HTR-8/SVneo (cell line): ENCODE data around the gene FER.

Experiments
- DNase-seq: peaks from one replicate; pipeline ENCODE4 v3.0.0; 2011; ENCODE audit warnings: low spot score, mixed read lengths; ENCODE audit not compliant: insufficient read length
- FAIRE-seq: peaks from 2 replicates; lab custom pipeline; 2011; peaks lifted over from hg19 to GRCh38; lab: Jason Lieb, UNC

The FER gene

GRCh38 chr5:109078448-109078847 is 330.8 kb downstream of the FER start:
- FAIRE-seq (no peak), DNase-seq (no peak)

- FAIRE-seq, result no peak
- DNase-seq, result no peak
These were observed 332.8 kb downstream of the FER start for GRCh38 chr5:109080481-109080880.

GRCh38 chr5:109080896-109081295 is 333.2 kb downstream of the FER start:
- DNase-seq (no peak), FAIRE-seq (no peak)

DNA sequence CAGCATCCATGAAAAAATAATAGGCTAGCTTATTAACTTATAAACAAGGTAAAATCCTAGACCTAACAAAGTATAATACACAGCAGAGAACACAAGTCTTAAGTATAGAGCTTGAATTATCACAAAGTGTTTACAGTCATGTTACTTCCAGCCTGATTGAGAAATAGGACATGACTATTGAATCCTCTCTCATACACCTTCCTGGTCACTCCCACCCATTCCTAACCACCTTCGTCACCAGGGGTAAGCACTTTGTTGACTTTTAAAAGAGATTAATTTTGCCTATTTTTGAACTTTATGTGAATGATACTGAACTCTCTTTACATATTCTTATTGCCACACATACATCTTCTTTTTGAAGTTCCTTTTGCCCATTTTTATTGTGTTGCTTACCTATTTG is 336.2 kb downstream of the FER start:
- no peak for FAIRE-seq
- DNase-seq, result no peak

DNA sequence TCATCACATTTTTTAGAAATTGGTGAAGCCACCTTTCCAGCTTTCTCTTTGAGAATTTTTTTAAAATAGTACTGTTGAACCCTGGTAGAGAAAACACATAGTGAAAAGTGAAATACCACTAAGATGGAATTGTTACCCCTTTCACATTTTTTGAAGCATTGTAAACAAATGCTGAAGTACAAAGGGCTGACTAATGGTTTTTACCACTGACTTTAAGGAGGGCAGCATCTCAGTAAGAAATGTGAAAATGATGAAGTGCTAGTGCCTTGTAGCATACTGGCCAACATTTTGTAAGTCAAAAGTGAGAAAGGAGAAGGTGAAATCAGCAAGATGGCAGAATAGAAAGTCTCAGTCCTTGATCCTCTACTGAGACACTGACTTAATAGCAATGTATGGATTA is 341.5 kb downstream of the FER start:
- no peak for DNase-seq
- FAIRE-seq, result no peak

GRCh38 chr5:109099081-109099480 is 351.4 kb downstream of the FER start:
- DNase-seq (no peak), FAIRE-seq (no peak)

GRCh38 chr5:109100971-109101370 is 353.3 kb downstream of the FER start:
- DNase-seq (no peak), FAIRE-seq (no peak)

- no peak for DNase-seq
- FAIRE-seq, result no peak
These were observed 354.5 kb downstream of the FER start for GRCh38 chr5:109102096-109102690.

DNA sequence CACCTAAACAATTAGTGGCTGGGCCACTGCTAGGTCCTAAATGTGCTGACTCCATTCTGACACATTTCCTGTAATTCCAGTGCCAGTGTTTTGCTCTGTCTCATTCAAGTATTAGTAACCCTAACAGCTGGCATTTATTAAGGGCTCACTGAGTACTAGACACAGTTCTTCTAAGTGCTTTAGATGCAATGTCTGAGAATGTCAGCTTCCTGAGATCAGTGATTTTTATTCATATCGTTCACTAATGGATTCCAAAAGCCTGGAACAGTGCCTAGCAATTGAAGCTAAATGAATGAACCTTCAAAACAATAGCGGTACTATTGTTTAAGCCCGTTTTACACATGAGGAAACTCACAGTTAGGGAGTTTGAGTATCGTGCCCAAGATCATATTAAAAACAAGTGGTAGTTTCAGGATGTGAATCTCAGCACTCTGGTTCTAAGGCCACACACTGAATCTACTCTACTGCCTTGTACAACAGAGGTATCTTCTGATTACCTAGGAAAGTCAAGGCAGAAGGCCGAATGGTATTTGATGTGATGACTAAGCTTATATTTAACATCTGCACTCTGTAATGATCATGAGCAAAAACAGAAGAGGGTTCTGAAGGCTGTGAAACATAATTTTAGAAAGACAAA is 358.1 kb downstream of the FER start:
- DNase-seq (peak; percentile 5), FAIRE-seq (no peak)

DNA sequence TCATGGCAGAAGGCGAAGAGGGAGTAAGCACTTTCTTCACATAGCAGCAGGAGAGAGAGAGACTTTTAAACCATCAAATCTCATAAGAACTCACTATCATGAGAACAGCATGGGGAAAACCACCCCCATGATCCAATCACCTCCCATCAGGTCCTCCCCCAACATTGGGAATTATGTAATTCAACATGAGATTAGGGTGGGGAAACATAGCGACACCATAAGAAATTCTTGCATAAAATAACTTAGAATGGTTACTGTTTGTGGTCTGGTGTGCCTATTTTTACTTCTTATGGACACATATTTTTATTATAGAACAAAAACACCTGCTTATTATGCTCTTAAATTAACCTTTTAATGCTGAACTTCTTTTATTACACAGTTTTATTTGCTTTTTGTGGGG is 364.0 kb downstream of the FER start:
- no peak for FAIRE-seq
- DNase-seq, result no peak

DNA sequence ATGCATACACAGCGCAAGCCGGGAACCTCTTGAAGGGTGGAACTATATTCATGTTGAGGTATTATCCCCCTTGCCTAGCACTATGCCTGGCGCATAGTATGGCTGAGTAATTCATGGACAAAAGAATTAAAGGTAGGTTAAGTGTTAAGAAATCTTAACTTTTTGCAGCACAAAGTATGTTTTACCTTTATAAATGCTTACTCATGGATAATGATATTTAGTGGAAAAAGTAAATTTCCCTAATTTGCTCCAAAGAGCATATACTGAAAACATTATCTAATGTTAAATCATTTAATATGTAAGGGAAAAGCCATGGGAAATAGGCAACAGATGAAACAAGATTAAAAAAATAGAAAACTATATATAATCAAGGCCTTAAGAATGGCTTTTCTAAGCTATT is 365.9 kb downstream of the FER start:
- FAIRE-seq (no peak), DNase-seq (no peak)

- no peak for FAIRE-seq
- DNase-seq, result no peak
These were observed 373.5 kb downstream of the FER start for GRCh38 chr5:109121225-109121624.

- FAIRE-seq (no peak), DNase-seq (no peak)
These were observed 378.2 kb downstream of the FER start for GRCh38 chr5:109125755-109126429.

DNA sequence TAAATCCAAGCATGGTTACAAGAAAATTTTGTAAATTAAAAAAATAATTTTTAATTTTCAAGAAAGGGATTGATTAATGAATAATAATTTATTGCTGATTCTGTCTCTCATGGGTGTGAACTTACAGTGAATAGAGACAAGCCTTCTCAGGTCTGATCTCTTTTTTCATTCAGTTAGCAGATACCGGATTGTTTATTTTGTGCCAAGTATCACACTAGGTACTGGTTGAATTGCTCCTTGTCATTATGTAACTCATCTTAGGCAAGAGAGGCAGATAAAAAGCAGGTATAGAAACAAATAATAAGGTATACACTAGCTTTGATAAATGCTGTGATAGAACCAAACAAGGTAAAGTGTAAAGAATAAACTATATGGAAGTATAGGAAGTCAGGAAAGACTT is 378.8 kb downstream of the FER start:
- FAIRE-seq (no peak), DNase-seq (no peak)

- no peak for DNase-seq
- FAIRE-seq, result no peak
These were observed 389.2 kb downstream of the FER start for GRCh38 chr5:109136906-109137305.

GRCh38 chr5:109141222-109142200 is 393.8 kb downstream of the FER start:
- no peak for DNase-seq
- no peak for FAIRE-seq

- FAIRE-seq, result no peak
- DNase-seq, result no peak
These were observed 395.3 kb downstream of the FER start for GRCh38 chr5:109143031-109143430.

DNA sequence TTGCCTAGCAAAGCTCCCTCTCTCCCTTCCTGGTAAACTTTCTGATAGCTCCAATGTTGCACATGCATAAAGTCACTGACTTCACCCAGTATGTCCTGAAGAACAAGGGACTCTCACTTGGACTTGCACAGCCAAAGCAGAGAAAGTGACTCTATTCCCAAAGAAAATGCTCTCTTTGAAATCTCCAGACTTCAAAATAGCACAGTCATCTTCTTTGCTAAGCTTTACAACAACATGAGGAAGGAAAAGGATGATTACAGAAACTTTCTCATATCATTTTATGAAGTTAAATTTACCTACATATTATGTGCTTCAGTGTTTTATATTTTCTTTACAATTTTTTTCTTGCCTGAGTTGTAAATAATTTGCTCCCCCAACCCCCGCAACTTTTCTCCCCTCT is 397.4 kb downstream of the FER start:
- FAIRE-seq, result no peak
- no peak for DNase-seq

- no peak for FAIRE-seq
- no peak for DNase-seq
These were observed 398.9 kb downstream of the FER start for GRCh38 chr5:109146591-109146990.

GRCh38 chr5:109152565-109152964 is 404.9 kb downstream of the FER start:
- no peak for FAIRE-seq
- DNase-seq, result no peak

- no peak for FAIRE-seq
- DNase-seq, result no peak
These were observed 407.9 kb downstream of the FER start for GRCh38 chr5:109155625-109156024.
